Heart left ventricle (tissue), 16 donors: ENCODE data around the gene SNAP25. TPM values are rescaled to one million over a fixed set of nuclear protein-coding genes. Genes with fewer than 3 reads are reported as not detected.

ENCODE experiments used
- ATAC-seq, 4 donors: fragments of 200-7000 bp; cut with Tn5 transposase; one replicate each; pipeline ENCODE4 v1.9.1; 2020 to 2022; ENCODE audit warnings: moderate library complexity in 4 of 4, mild to moderate bottlenecking in 3 of 4, moderate number of reproducible peaks in 1 of 4
- DNase-seq, 5 donors: peaks; one replicate each; pipeline ENCODE4 v3.0.0-alpha.2; 2020
- H3K27ac ChIP-seq, 12 donors: fragments of 200-600 bp; sonication (generic) in 4 of 12; one replicate each; pipeline versions ENCODE4 v1.5.0 to v1.8.0; 2016 to 2022; ENCODE audit warnings: mild to moderate bottlenecking in 2 of 12
- H3K27me3 ChIP-seq, 9 donors: fragments of 200-600 bp; sonication (generic) in 2 of 9; one replicate each; pipeline versions ENCODE4 v1.5.1 to v1.8.0; 2016 to 2022; ENCODE audit warnings: mild to moderate bottlenecking in 3 of 9
- H3K36me3 ChIP-seq, 9 donors: fragments of 200-600 bp; sonication (generic) in 2 of 9; one replicate each; pipeline versions ENCODE4 v1.5.0 to v1.8.0; 2018 to 2022; ENCODE audit warnings: mild to moderate bottlenecking in 2 of 9
- H3K4me1 ChIP-seq, 12 donors: fragments of 200-600 bp; sonication (generic) in 4 of 12; one replicate each; pipeline versions ENCODE4 v1.5.0 to v1.8.0; 2016 to 2022; ENCODE audit warnings: mild to moderate bottlenecking in 3 of 12
- H3K4me3 ChIP-seq, 12 donors: fragments of 200-600 bp; sonication (generic) in 4 of 12; one replicate each; pipeline versions ENCODE4 v1.5.0 to v1.8.0; 2017 to 2022; ENCODE audit warnings: mild to moderate bottlenecking in 9 of 12, moderate library complexity in 4 of 12
- H3K9me3 ChIP-seq, 12 donors: fragments of 200-600 bp; sonication (generic) in 4 of 12; one replicate each; pipeline versions ENCODE4 v1.5.0 to v1.8.0; 2016 to 2022; ENCODE audit warnings: mild to moderate bottlenecking in 1 of 12
- CTCF ChIP-seq, 12 donors: fragments of 200-600 bp; sonication (generic) in 4 of 12; IDR thresholded peaks; one replicate each; pipeline versions ENCODE4 v1.5.0 to v1.8.0; 2018 to 2022; ENCODE audit warnings: antibody characterized with exemption in 12 of 12, mild to moderate bottlenecking in 5 of 12
- POLR2A ChIP-seq, 2 donors: fragments of 450-650 bp; IDR thresholded peaks; one replicate each; pipeline ENCODE4 v1.6.1; 2017; ENCODE audit warnings: antibody characterized with exemption in 2 of 2, mild to moderate bottlenecking in 2 of 2, moderate library complexity in 2 of 2
- WGBS, 4 donors: extraction: QIAGEN DNeasy Blood & Tissue Kit in 2 of 4; methylation state at CpG; one replicate each; pipeline versions ENCODE4 v1.1.5 to v1.1.7; 2013 to 2018; 5-methylcytosine and 5-hydroxymethylcytosine counted together
- intact Hi-C, 10 donors: fragments of 100-400 bp; cut with DNase I; formaldehyde crosslinking; loops; one replicate each; pipeline versions ENCODE4 v1.11.1 to v1.14.2; 2022
- polyA plus RNA-seq, 2 donors: library from polyadenylated mRNA; stranded (reverse); fragments of 200-250 nt; gene quantifications; one replicate each; pipeline ENCODE4 v1.2.3, GENCODE V29; 2013
- total RNA-seq, 9 donors: library from RNA; depleted of rRNA in 2 of 9; stranded (reverse); fragments of >200 nt in 2 of 9; fragmentation: NEBNext Ultra II Directional in 3 of 9; extraction: Animal tissue kit (Norgen Biotek cat#: 25700) in 3 of 9; gene quantifications; one replicate each; pipeline versions ENCODE4 v1.1.0 to v1.2.4, GENCODE V29; 2016 to 2023
- donor health status: ischemic (EF 13 %, LVEDD 7.1; RV severe dilation, severe dysfunction).
- donor health status: healthy with polysubstance abuse.
- donor health status: DM: no; HTN: yes; CAD: no.
- donor health status: DM: no; HTN: no; CAD: no.
- donor health status: ischemic (EF 25% LVEDD 6.9; RV normal size, moderate dysfunction).
- donor health status: ischemic (EF 25% LVEDD 5.7; RV mildly dilated, moderate dysfunction).
- donor health status: healthy.
- donor health status: DM: yes; HTN: yes; CAD: no.
- donor health status: ischemic (EF 35%, LVEDD 5.7; RV mildly dilated, moderate dysfunction).
- donor health status: nonischemic (EF 11% LVEDD 7.7; RV severe dilation, severe dysfunction).
- donor health status: DM: yes; HTN: yes; CAD: no.
- donor health status: PGD.
- donor health status: ischemic (EF 29% LVEDD 5.4; RV normal size, mild dysfunction).
- donor health status: nonischemic (EF 23%, LVEDD 6.1; RV moderate dilation, normal function).

Gene SNAP25
- total and polyA plus RNA-seq, 11 donors, result 0.10 to 0.91 (median 0.40) TPM; not detected in 5

- Histone ChIP-seq H3K27me3 (peaks cover 0 to 14% (median 0%) of the 10 kb centered on the region in 9 donors), H3K4me3 (no peak overlapping the region), H3K36me3 (no peaks in the 10 kb centered on the region), H3K27ac (no peak overlapping the region), H3K4me1 (peaks cover 0 to 10% (median 3%) of the 10 kb centered on the region in 12 donors), H3K9me3 (peaks cover 0 to 7% (median 0%) of the 10 kb centered on the region in 12 donors)
- intact Hi-C loops, result loop anchor here in 1 of 10 donors (10.0 kb wide), 1 partner anchor 113 kb away; no protein-coding TSS in a partner anchor
- 71 to 95% (median 88%) methylated on average over 1 of the region's 1 CpG for WGBS, 4 donors
- TF ChIP-seq POLR2A (IDR thresholded peaks at IDR 0.05) (no peak), CTCF (IDR thresholded peaks at IDR 0.05) (no peak)
- no peak for ATAC-seq
- no peak for DNase-seq
These were observed 93.5 kb downstream of the SNAP25 start for GRCh38 chr20:10312111-10312510.

- intact Hi-C loops, result loop anchor here in 1 of 10 donors (10.0 kb wide), 1 partner anchor 112 kb away; no protein-coding TSS in a partner anchor
- H3K9me3 ChIP-seq, result peaks cover 0 to 10% (median 0%) of the 10 kb centered on the region in 12 donors
- peaks cover 0 to 14% (median 0%) of the 10 kb centered on the region in 9 donors for H3K27me3 ChIP-seq
- DNase-seq, result no peak
- no peaks in the 10 kb centered on the region for H3K36me3 ChIP-seq
- ATAC-seq, result no peak
- H3K4me1 ChIP-seq, result peaks cover 0 to 10% (median 4%) of the 10 kb centered on the region in 12 donors
- no peak overlapping the region for H3K27ac ChIP-seq
- no peak overlapping the region for H3K4me3 ChIP-seq
- no peak for TF ChIP-seq CTCF (IDR thresholded peaks at IDR 0.05)
- TF ChIP-seq POLR2A (IDR thresholded peaks at IDR 0.05), result no peak
These were observed 94.6 kb downstream of the SNAP25 start for GRCh38 chr20:10313215-10313614.

- peaks cover 0 to 10% (median 0%) of the 10 kb centered on the region in 12 donors for H3K9me3 ChIP-seq
- DNase-seq, result no peak
- H3K36me3 ChIP-seq, result no peaks in the 10 kb centered on the region
- H3K27me3 ChIP-seq, result peaks cover 0 to 14% (median 0%) of the 10 kb centered on the region in 9 donors
- no peak overlapping the region for H3K27ac ChIP-seq
- intact Hi-C loops, result loop anchor here in 1 of 10 donors (10.0 kb wide), 1 partner anchor 111 kb away; no protein-coding TSS in a partner anchor
- no peak overlapping the region for H3K4me3 ChIP-seq
- ATAC-seq, result no peak
- TF ChIP-seq CTCF (IDR thresholded peaks at IDR 0.05) (no peak), POLR2A (IDR thresholded peaks at IDR 0.05) (no peak)
- 1 to 19% (median 13%) methylated on average over 3 of the region's 3 CpGs for WGBS, 4 donors
- H3K4me1 ChIP-seq, result peaks cover 0 to 10% (median 4%) of the 10 kb centered on the region in 12 donors
These were observed 95.1 kb downstream of the SNAP25 start for GRCh38 chr20:10313701-10314100.

GRCh38 chr20:10314198-10314597 lies 95.6 kb downstream of the SNAP25 start:
- intact Hi-C loops, result loop anchor here in 1 of 10 donors (10.0 kb wide), 1 partner anchor 111 kb away; no protein-coding TSS in a partner anchor
- Histone ChIP-seq H3K27me3 (peaks cover 0 to 14% (median 0%) of the 10 kb centered on the region in 9 donors), H3K36me3 (no peaks in the 10 kb centered on the region), H3K4me3 (no peak overlapping the region), H3K27ac (no peak overlapping the region), H3K9me3 (peaks cover 0 to 10% (median 0%) of the 10 kb centered on the region in 12 donors), H3K4me1 (peaks cover 0 to 10% (median 4%) of the 10 kb centered on the region in 12 donors)
- ATAC-seq (peak in 1 of 4 donors; percentile 63), DNase-seq (no peak)
- 0 to 12% (median 10%) methylated on average over 2 of the region's 2 CpGs for WGBS, 4 donors
- TF ChIP-seq POLR2A (IDR thresholded peaks at IDR 0.05) (no peak), CTCF (IDR thresholded peaks at IDR 0.05) (no peak)
